Vagina (tissue), 2 donors: ENCODE results near the gene IRF1. TPM values are rescaled to one million over a fixed set of nuclear protein-coding genes. Genes with fewer than 3 reads are reported as not detected.

Experiments used
- DNase-seq, 2 donors: peaks; one replicate each; pipeline ENCODE4 v3.0.0-alpha.2; 2017; ENCODE audit errors: extremely low spot score in 2 of 2
- H3K27ac ChIP-seq: fragments of 200-600 bp; sonication (generic); one replicate; pipeline ENCODE4 v1.5.1; 2019
- H3K27me3 ChIP-seq: fragments of 200-600 bp; sonication (generic); one replicate; pipeline ENCODE4 v1.5.1; 2019
- H3K36me3 ChIP-seq, 2 donors: fragments of 200-600 bp; sonication (generic); one replicate each; pipeline ENCODE4 v1.5.1; 2017 to 2019
- H3K4me1 ChIP-seq: fragments of 200-600 bp; sonication (generic); one replicate; pipeline ENCODE4 v1.5.1; 2019
- H3K4me3 ChIP-seq, 2 donors: fragments of 200-600 bp; sonication (generic); 1 replicate in 1 of 2; 2 replicates in 1 of 2; pipeline ENCODE4 v1.5.1; 2016 to 2019
- H3K9me3 ChIP-seq: fragments of 200-600 bp; sonication (generic); one replicate; pipeline ENCODE4 v1.5.1; 2019
- CTCF ChIP-seq, 3 experiments: fragments of 450-650 bp in 2 of 3; fragments of 200-600 bp in 1 of 3; sonication (generic) in 1 of 3; IDR thresholded peaks; one replicate each; pipeline ENCODE4 v1.5.1; 2017 to 2019; ENCODE audit warnings: antibody characterized with exemption in 3 of 3, mild to moderate bottlenecking in 2 of 3, moderate library complexity in 2 of 3
- POLR2A ChIP-seq, 2 donors: fragments of 450-650 bp; IDR thresholded peaks; one replicate each; pipeline ENCODE4 v1.6.1; 2017; ENCODE audit warnings: antibody characterized with exemption in 2 of 2, mild to moderate bottlenecking in 2 of 2, moderate library complexity in 2 of 2
- POLR2AphosphoS5 ChIP-seq, 2 donors: sonication (generic); formaldehyde crosslinking; IDR thresholded peaks; one replicate each; pipeline ENCODE4 v1.9.0; 2017; ENCODE audit warnings: antibody characterized with exemption in 2 of 2, mild to moderate bottlenecking in 2 of 2, low read depth in 1 of 2; ENCODE audit not compliant: insufficient read depth in 1 of 2
- intact Hi-C: fragments of 100-400 bp; cut with DNase I; formaldehyde crosslinking; loops from one replicate; pipeline ENCODE4 v1.15.1; 2023
- total RNA-seq: library from RNA; depleted of rRNA; stranded (reverse); fragments of >200 nt; gene quantifications from one replicate; pipeline ENCODE4 v1.2.3, GENCODE V29; 2016

IRF1 gene
- total RNA-seq, 1 donor from 2014 or later = 49.8 TPM

- TF ChIP-seq POLR2A (IDR thresholded peaks at IDR 0.05) (no peak), POLR2AphosphoS5 (IDR thresholded peaks at IDR 0.05; ENCODE audit: insufficient read depth in 1 of 2, low read depth in 1 of 2) (no peak), CTCF (IDR thresholded peaks at IDR 0.05) (no peak)
- Histone ChIP-seq H3K27me3 (no peaks in the 10 kb centered on the region), H3K4me3 (no peak overlapping the region), H3K27ac (no peak overlapping the region), H3K9me3 (no peaks in the 10 kb centered on the region), H3K4me1 (peaks cover 50% of the 10 kb centered on the region), H3K36me3 (no peaks in the 10 kb centered on the region)
- intact Hi-C loops = no loop called here
- no peak for DNase-seq
Observed at GRCh38 chr5:132471944-132472343, 18.6 kb downstream of the IRF1 start.

GRCh38 chr5:132471151-132471907 is 19.2 kb downstream of the IRF1 start:
- no peak overlapping the region for H3K27ac ChIP-seq
- H3K27me3 ChIP-seq = no peaks in the 10 kb centered on the region
- intact Hi-C loops = no loop called here
- no peak for DNase-seq
- no peak for TF ChIP-seq CTCF (IDR thresholded peaks at IDR 0.05)
- TF ChIP-seq POLR2AphosphoS5 (IDR thresholded peaks at IDR 0.05; ENCODE audit: insufficient read depth in 1 of 2, low read depth in 1 of 2) = no peak
- no peak for TF ChIP-seq POLR2A (IDR thresholded peaks at IDR 0.05)
- no peaks in the 10 kb centered on the region for H3K36me3 ChIP-seq
- no peak overlapping the region for H3K4me3 ChIP-seq
- H3K9me3 ChIP-seq = no peaks in the 10 kb centered on the region
- H3K4me1 ChIP-seq = peaks cover 50% of the 10 kb centered on the region

- intact Hi-C loops = no loop called here
- no peak for TF ChIP-seq POLR2A (IDR thresholded peaks at IDR 0.05)
- TF ChIP-seq POLR2AphosphoS5 (IDR thresholded peaks at IDR 0.05; ENCODE audit: insufficient read depth in 1 of 2, low read depth in 1 of 2) = no peak
- TF ChIP-seq CTCF (IDR thresholded peaks at IDR 0.05) = no peak
- H3K4me1 ChIP-seq = peaks cover 50% of the 10 kb centered on the region
- DNase-seq = no peak
- no peak overlapping the region for H3K27ac ChIP-seq
- no peaks in the 10 kb centered on the region for H3K36me3 ChIP-seq
- no peak overlapping the region for H3K4me3 ChIP-seq
- no peaks in the 10 kb centered on the region for H3K9me3 ChIP-seq
- no peaks in the 10 kb centered on the region for H3K27me3 ChIP-seq
Observed at GRCh38 chr5:132470596-132470995, 20.0 kb downstream of the IRF1 start.

- H3K9me3 ChIP-seq = no peaks in the 10 kb centered on the region
- H3K36me3 ChIP-seq = no peaks in the 10 kb centered on the region
- TF ChIP-seq CTCF (IDR thresholded peaks at IDR 0.05) (no peak), POLR2A (IDR thresholded peaks at IDR 0.05) (no peak), POLR2AphosphoS5 (IDR thresholded peaks at IDR 0.05; ENCODE audit: insufficient read depth in 1 of 2, low read depth in 1 of 2) (no peak)
- no peak for DNase-seq
- H3K27ac ChIP-seq = no peak overlapping the region
- intact Hi-C loops = no loop called here
- H3K4me3 ChIP-seq = no peak overlapping the region
- H3K4me1 ChIP-seq = peaks cover 50% of the 10 kb centered on the region
- no peaks in the 10 kb centered on the region for H3K27me3 ChIP-seq
Observed at GRCh38 chr5:132470010-132470392, 20.6 kb downstream of the IRF1 start.

GRCh38 chr5:132469380-132470009 is 21.1 kb downstream of the IRF1 start:
- Histone ChIP-seq H3K9me3 (no peaks in the 10 kb centered on the region), H3K27ac (no peak overlapping the region), H3K4me3 (no peak overlapping the region), H3K27me3 (no peaks in the 10 kb centered on the region), H3K4me1 (peaks cover 50% of the 10 kb centered on the region), H3K36me3 (no peaks in the 10 kb centered on the region)
- intact Hi-C loops = no loop called here
- DNase-seq = no peak
- TF ChIP-seq CTCF (IDR thresholded peaks at IDR 0.05) (no peak), POLR2A (IDR thresholded peaks at IDR 0.05) (no peak), POLR2AphosphoS5 (IDR thresholded peaks at IDR 0.05; ENCODE audit: insufficient read depth in 1 of 2, low read depth in 1 of 2) (no peak)
